T47D (cell line): ENCODE results near the gene INPP4A.

ENCODE experiments used
- DNase-seq, 2 experiments: peaks; one replicate each; pipeline versions ENCODE4 v3.0.0 to v3.0.0-alpha.2; 2011 to 2012; ENCODE audit warnings: low read depth in 1 of 2, low spot score in 1 of 2
- JUND ChIP-seq: IDR thresholded peaks from 2 replicates; pipeline ENCODE4 v1.6.1; 2012; ENCODE audit warnings: low read depth
- in situ Hi-C: cut with HindIII; loops from 2 replicates; pipeline ENCODE4 v1.10.0; 2016; ENCODE audit warnings: low sequenced_read_pairs, low pct_unique_long_range_greater_than_20kb

The INPP4A gene

DNA sequence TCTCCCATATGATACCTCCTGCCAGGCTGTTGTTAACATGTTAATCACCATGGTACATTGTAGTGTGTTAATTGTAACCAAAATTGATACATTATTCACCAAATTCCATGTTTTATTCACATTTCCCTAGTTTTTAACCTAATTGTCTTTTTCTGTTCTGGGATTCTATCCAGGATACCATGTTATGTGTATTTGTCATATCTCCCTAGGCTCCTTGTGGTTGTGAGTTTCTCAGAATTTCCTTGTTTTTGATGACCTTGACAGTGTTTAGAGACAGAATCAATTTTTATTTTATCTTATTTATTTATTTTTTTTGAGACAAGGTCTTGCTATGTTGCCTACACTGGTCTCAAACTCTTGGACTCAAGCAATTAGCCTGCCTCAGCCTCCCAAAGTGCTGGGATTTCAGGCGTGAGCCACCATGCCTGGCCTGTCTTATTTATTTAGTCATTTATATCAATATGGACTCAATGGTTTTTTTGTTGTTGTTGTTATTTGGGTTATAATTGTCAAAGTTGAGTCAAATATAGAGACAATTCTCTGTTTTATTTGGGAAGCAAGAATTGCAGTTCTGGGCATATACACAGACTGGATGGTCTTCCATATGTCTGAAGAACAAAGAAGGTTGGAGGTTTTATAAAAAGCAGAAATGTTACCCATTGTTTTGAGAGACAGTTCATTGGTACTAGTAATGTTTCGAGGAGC, 42.6 kb downstream of the INPP4A start:
- no peak for TF ChIP-seq JUND
- no peak for DNase-seq
- in situ Hi-C loops = no loop called here

DNA sequence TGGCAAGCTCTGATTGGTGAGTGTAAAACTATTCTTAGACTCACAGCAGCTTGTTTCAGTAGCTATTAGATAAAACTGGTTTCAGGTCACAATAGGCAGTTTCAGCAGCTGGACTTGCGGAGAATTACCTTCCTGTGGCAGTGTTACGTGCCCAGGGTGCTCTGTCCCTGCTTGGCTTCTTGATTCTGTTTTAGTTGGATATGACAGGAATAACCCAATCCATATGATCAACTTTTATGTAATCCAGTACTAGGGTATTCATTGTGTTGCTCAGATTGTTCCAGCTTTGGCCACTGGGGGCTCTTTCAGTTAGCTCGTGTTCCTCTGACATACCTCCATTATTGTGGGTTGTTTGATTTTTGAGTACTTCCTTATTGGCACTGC, 43.1 kb downstream of the INPP4A start:
- no peak for TF ChIP-seq JUND
- in situ Hi-C loops = no loop called here
- DNase-seq = peak in 1 of 2 experiments; percentile 56

DNA sequence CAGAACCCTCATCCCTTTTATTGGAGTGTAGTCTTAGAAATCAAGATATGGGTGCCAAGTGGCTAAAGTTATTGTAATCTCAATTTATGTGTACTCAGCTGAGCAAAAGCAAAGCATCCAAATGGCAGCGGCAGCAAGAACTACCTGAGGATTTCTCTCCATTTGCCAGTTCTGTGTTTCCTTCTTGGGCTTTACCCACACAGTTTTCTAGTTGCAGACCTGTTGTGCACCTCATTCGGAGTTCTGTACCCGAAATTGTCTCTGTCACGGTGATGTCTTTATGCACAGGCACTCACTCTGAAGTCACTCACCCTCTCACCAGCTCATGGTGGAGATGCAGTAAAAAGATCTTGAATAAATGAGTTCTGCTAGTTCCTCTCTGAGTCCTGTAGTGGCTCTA, 43.6 kb downstream of the INPP4A start:
- no peak for TF ChIP-seq JUND
- in situ Hi-C loops = no loop called here
- no peak for DNase-seq

DNA sequence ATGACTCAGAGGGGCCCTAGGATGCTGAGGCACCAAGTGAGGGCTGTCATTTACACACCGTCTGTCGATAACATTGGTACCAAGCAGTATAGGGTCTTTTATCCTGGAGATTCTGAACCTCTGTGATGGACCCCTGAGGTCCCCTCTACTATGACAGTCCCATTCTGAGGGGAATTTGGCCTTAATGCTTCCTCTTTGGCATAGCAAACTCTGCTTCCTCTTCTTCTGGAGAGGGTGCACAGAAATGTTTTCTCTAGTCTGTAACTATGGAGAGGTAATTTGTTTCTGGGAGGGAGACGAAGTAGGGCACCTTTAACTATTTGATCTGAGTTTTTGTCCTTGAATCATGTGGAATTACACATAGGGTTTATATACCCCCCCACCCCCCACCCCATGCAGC, 44.8 kb downstream of the INPP4A start:
- DNase-seq = no peak
- no peak for TF ChIP-seq JUND
- in situ Hi-C loops = no loop called here

DNA sequence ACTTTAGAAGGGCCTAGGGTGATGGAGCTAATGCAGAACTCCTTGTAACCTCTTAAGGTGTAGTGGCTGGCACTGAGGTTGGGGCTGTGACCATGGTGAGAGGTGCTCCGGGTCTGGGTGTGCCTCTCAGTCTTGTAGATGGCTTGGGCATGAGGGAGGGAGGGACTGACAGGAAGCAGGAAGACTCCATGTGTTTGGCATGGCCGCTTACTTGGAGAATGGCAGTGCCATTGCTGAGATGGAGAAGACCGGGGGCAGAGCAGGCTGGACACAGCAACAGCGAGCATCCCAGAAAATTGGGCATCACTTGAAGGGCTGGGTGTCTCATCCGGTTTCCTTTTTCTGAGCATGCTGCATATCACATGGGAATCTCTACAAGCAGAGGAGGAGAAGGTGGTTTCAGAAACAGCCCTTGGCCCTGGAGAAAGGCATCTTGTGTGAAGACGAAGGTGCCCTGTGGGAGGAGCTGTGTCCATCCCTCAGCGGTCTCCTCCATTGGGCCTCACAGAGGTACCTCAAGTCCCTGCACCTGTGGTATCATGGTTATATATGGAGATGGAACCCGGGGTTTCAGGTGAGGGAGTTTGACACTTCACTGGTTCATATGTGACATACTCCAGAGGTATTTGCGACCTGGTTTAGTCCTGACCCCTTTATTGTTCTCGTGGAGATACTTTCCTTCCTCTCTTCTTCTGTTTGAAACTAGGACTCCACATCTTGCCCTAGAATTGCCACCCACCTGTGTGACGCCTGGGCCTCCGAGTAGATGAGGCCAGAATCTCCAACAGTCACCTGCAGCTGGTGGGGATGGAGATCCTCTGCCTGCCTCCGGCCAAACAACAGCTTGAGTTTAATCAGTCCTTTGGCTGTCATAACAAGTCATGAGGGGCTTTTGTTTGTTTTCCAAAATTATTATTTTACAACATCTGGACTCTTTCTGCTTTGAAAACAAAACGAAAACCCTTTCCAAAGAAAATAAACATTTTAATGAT, 45.6 kb downstream of the INPP4A start:
- no peak for TF ChIP-seq JUND
- in situ Hi-C loops = no loop called here
- no peak for DNase-seq

DNA sequence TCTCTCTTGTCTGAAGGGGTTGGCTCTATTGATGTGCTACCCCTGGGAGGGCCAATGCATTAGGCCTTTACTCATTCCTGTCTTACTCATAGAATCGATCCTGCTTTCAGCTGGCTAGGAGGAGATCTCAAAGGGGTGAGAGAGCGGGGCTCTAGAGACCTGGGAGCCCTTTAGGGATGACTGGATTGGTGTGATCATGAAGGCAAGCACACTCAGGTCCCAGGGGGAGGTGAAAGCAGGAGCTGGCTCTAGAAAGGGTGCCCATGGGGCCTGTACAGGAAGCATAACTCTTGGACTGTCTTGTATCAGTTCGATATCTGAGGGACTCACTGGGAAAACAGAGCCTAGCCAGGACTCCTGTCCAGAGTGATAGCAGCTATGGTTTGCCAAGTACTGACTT, 47.8 kb downstream of the INPP4A start:
- in situ Hi-C loops = no loop called here
- no peak for TF ChIP-seq JUND

DNA sequence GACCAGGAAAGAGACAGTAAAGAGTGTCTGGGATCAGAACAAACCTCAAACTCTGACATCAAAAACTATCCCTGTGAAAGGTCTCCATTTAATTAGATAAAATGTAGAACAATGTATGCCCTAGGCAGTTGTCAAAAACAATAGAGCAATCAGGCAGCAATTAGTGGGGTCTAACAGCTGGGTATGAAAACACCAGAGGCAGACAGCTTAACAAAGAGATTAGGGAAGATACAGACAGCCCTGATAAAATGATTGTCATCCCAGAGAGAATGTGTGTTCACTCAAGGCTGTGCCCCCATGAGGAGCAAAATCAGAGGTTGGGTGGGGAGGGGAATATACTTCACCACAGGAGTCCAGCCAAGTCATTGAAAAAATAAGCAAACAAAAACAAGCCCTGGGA, 50.0 kb downstream of the INPP4A start:
- in situ Hi-C loops = no loop called here
- no peak for TF ChIP-seq JUND
- no peak for DNase-seq

More for the DNA sequence above, 47.8 kb downstream of the INPP4A start:
- no peak for DNase-seq

DNA sequence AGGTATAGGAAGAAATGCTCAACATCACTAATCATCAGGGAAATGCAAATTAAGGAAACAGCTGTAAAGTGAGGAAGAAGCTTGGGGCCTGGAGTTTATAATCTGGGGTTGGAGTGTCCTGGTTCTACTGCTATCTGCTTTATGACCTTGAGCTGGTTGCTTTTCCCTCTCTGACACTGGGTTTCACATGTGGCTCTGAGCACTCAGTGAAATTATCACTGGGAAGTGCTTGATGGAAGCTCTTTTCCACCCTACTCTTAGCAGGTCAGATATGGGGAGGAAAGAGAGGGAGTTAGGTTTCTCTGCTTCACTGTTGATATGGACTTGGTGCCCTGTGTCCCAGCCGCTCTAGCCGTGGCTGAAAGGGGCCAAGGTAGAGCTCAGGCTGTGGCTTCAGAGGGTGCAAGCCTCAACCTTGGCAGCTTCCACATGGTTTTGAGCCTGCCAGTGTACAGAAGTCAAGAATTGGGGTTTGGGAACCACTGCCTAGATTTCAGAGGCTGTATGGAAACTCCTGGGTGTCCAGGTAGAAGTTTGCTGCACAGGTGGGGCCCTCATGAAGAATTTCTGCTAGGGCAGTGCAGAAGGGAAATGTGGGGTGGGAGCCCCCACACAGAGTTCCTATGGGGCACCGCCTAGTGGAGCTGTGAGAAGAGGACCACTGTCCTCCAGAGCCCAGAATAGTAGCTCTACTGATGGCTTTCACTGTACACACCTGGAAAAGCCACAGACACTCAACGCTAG, 52.3 kb downstream of the INPP4A start:
- no peak for DNase-seq
- TF ChIP-seq JUND = no peak
- in situ Hi-C loops = no loop called here

DNA sequence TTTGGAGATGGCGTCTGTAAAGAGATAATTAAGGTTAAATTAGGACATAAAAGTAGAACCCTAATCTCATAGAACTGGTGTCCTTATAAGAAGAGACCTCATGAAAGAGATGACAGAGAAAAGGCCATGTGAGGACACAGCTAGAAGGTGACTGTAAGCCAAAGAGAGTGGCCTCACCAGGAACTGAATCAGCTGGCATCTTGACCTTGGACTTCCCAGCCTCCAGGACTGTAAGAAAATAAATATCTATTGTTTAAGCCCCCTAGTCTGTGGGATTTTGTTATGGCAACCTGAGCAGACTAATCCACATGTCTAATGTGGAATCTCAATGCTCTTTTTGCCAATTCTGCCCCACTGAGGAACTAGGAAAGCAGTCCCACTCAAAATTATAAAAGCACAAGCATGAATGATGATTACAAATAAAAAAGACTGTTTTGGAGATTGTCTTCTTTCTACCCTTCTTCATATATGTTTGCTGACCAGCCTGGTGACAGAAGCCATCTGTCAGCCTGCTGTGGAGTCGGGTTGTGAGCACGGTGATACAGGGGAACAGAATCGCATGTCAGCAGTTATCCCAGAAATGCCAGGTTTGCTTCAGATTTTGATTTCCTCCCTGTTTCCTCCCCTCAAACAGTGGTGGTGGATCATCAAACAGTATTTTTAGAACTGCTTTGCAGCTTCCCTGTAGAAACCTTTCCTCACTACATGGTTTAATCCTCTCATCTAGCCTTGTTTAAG, 54.2 kb downstream of the INPP4A start:
- TF ChIP-seq JUND = no peak
- no peak for DNase-seq
- in situ Hi-C loops = no loop called here

DNA sequence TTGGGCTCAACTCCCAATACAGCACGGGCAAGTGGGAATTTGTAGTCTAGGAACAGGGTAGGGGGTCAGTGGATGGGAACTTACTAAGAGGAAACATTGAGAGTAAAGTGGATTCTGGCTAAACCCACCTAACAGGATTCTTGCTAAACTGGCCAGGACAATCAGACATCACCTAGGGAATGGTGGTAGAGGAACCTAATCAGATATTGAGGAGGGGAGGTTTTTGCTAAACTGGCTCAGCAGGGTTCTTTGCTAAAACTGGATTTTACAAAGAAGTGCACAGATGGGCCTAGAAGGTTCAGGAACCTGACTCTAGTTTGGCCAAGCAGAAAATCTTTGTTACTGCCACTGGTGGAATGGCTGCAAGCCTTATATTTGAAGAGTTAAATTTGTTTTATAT, 55.9 kb downstream of the INPP4A start:
- TF ChIP-seq JUND = no peak
- in situ Hi-C loops = no loop called here
- peak in 1 of 2 experiments; percentile 16 for DNase-seq

DNA sequence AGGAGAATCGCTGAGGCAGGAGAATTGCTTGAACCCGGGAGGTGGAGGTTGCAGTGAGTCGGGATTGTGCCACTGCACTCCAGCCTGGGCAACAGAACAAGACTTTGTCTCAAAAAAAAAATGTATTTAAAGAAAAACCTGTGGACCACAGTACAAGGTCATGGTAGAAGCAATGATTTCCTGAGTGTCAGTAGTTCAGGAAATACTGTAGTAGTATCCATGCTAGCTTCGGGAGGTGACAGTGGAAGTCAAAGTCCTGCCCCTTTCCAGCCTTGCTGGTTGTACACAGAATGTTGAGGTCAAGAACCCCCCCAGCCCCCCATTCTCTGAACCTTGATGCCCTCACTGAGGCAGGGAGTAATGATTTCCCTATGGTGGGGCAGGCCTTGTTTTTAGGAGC, 56.6 kb downstream of the INPP4A start:
- no peak for TF ChIP-seq JUND
- in situ Hi-C loops = no loop called here
- no peak for DNase-seq

DNA sequence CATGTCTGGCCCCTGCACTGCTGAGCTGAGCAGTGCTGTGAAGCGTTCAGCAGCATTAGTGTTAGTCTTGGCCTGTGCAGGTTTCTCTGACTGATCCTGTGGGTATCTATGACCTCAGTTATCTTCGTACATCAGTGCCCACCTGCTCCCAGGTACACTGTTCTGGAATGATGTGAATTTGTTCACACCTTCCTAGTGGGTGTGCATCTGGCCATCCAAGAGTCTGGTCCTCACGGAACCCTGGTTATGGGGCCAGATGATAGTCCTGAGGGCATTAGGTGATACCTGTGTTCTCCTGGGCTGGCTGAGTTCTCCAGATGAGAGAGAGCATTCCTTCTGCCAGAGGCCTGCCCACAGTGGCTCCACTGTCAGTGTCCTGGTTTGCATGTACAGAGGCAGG, 57.2 kb downstream of the INPP4A start:
- in situ Hi-C loops = no loop called here
- no peak for TF ChIP-seq JUND
- DNase-seq = no peak
